GM21576 (cell line): ENCODE measurements around the gene RNU6-7.

ENCODE experiments used
- ATAC-seq: cut with Tn5 transposase; IDR thresholded peaks from one replicate; pipeline ENCODE4 v1.9.1; 2021; ENCODE audit warnings: mild to moderate bottlenecking, moderate library complexity; ENCODE audit not compliant: unreplicated experiment

Gene RNU6-7

DNA sequence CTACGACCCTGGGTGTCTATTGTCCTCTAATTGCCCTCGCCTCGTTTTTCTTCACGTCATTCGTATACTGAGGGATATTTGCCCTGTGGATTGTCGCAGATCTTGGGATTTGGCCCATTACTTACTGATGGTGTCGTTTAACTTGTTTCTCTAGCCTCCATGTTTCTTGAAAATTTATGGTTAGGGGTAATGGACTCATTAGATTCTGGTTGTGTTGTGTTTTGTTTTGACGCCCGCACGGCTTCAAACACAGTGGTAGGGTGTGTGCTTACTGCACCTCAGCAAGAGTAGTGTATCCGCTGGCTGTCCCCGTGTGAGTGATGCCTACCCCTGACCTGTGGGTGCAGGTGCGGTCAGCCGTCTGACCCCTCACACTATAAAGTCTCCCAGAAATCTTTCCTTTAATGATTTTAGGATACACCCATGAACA is 2.1 kb downstream of the RNU6-7 start:
- ATAC-seq, result no peak

DNA sequence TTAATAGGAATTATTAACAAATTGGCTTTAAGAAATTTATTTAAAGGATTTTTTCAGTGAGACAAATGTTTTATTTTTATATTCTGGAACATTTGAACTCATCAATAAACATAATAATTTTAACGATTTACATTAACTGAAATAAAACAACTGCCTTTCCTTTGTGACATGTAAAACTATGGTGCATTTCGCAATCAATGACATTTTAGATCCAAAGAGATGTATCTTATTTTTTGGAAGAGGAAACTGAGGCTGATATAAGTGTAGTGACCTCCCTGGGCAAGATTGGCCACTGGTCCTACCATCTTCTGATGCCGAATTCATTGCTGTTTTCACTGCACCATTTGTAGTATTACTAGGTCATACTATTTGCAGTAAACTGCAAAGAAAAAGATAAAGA is 3.7 kb downstream of the RNU6-7 start:
- ATAC-seq, result no peak

DNA sequence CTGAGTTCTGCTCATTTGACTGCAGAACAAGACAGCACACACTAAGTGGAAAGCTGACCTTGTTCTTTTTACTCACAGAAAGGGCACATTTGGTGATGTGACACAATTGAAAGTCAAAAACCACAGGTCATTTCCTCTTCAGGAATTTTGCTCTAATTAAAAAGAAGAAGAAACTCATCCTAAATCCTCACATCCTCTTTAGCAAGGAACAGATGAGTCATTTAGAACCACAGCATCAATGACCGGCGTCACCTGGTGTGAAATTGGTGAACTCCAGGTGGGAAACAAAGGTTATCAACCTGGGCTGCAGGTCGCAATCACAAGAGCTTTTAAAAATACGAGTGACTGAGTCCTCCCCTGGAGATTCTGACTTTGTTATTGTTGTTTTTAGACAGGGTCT is 4.1 kb downstream of the RNU6-7 start:
- ATAC-seq, result no peak

DNA sequence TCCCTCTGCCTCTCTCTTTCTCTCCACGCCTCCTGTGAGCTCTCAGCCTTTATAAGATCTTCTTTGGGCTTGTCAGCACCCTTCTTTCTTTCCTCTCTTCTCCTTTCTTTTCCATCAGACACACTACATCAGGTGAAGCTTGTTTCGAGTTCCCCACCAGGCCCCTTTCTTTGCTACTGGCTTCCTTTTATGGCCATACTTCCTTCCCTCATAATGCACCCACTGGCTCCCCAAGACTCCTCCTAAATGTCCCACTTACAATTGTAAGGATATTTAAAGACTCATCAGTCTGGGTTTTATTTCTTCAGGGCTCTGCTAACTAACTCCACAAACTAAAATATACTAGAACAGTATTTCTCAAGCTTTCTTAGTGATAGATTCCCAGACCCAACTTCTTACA is 4.7 kb downstream of the RNU6-7 start:
- ATAC-seq, result no peak

DNA sequence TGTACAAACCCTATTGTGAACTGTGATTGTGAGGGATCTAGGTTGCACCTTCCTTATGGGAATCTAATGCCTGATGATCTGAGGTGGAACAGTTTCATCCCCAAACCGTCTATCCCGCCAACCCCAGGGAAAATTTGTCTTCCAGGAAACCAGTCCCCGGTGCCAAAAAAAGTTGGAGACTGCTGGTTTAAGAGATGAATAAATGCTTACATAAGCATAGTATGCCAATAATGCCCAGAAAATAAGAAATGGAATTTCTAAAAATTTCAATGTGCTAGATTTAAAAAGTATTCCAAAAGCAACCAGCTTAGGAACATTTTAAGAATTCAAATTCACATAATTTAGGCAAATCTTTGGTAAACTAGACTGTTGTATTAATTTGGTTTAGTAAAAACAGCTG is 6.6 kb downstream of the RNU6-7 start:
- no peak for ATAC-seq

DNA sequence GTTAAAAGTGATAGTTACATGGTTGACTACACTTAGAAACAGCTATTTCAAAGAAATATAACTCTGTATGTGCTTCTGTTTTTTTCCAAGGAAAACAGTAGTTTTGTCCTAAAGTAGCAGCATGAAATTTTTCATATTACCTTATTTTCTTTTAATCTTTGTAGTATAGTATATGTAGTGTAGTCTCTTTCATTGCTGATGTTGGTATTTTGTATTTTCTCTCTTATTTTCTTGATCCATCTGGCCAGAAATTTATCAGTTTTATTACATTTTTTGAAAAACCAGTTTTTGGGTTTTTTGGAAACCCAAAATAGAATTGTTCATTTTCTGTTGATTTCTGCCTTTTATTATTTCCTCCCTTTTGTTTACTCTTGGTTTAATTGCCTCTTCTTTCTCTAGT is 7.6 kb downstream of the RNU6-7 start:
- ATAC-seq, result no peak

DNA sequence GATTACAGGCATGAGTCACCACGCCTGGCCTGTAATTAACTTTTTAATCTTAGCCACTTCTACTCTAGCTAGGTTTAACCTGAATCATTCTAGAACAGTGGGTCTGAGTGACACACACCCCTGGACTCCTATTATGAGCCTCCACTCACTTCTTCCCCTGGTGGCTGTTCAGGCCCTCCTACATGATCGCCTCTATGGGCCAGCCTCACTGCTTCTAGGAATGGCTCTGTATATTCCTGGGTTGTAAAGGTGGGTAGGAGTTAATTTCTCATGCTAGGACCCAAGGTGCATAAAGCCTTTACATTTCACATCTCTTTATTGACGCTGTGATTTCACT is 9.2 kb downstream of the RNU6-7 start:
- no peak for ATAC-seq

DNA sequence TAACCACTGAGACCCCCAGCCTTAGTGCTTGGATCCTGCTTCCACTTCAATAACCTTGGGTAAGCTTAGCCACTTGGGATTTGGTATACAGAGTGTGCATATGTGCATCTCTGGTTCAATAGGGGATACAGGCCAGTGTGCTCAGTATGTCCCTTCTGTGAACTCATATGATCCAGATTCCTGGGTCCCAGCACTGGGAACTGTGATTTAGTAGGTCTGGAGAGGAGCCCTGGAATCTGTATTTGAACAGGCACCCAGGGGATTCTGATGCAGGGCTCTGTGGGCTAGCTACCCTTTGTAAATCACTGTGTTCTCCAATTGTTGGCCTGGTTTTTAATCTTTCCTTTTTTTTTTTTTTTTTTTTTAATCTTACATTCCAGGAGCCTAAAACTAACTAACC is 11.0 kb downstream of the RNU6-7 start:
- no peak for ATAC-seq

DNA sequence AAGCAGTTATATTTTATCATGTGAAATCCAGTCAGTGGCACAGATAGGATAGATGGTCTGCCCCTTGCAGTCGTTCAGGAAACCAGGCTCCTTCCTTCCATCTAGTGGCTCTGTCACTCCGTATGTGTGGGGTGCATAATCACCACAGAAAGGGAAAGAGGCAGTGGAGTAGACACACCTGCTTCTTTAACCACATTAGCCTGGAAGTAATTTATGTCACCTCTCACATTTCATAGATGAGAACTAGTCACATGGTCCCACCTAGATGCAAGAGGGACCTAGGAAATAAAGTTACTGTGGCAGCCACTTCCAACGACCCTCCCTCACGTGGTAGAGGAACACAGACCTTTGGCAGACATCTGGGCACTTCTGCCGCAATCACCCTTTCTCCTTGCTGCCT is 15.5 kb downstream of the RNU6-7 start:
- no peak for ATAC-seq

DNA sequence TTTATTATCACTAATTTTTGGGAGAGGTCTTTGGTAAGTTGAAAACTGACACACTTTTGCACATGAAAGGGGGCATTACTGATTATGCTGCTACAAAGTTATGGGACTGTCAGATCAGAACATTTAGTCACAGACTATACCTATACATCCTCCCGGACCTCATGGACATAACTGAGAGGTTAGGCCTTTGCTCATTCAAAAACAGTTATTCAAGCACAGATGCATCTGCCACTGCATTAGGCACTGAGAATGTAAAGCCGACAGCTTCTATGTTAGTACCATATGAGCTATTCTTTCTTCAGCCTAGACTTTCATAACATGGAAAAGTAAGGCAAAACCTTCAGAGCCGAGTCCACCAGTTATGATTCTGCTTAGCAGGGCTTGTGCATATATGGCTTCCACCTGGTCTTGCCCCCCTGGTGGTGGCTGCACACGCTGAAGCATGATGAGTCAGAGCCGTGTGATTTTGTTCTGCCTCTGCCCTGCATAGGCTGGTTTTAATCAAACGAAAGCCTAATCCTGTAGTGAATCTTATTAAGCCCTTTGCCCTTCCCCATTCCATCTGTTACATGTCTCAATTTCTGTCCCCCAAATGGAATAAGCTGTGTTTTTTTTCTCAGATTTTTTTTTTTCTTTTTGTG is 23.0 kb downstream of the RNU6-7 start:
- no peak for ATAC-seq

DNA sequence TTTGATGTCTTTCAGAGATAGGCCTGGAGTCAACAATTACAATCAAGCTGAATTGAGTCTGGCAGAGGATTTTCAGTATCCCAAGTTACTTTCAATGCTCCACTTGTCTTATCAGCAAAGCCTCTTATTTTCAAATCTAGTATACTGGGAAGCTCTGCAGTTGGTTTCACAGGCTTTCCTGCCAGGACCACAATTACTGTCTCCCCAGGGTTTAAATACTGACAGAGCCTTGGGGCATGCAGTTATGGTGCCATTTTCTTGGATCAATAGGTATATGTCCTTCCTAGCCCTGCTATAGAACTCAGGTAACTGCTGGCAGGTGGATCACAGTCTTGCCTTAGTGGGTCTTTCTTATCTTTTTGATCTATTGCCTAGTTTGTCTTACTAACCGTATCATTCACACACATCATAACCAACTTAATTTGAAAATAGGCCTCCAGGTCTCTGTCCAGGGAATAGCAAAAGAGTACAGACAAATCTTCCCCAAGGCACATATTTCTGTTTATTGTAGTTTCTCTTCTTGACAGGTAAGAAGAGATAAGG is 23.6 kb downstream of the RNU6-7 start:
- ATAC-seq, result no peak

DNA sequence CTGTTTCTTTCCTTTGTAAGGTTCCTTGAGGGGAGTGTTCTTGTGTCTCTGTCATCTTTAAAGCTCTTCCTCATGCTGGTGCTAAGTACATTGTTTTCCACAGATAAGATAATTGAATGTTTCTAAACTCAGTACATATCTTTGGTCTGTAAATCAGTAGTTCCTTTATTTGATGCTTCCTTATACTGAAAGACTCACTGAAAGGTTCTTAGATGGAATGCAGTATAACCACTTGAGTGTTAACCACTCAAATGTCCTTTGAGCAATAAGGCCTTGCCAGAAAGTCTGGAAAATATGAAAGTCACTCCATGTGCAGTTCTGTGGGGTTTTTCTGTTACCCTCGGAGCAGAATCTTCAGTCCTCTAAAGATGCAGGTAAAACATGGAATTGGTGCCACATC is 24.2 kb downstream of the RNU6-7 start:
- no peak for ATAC-seq

DNA sequence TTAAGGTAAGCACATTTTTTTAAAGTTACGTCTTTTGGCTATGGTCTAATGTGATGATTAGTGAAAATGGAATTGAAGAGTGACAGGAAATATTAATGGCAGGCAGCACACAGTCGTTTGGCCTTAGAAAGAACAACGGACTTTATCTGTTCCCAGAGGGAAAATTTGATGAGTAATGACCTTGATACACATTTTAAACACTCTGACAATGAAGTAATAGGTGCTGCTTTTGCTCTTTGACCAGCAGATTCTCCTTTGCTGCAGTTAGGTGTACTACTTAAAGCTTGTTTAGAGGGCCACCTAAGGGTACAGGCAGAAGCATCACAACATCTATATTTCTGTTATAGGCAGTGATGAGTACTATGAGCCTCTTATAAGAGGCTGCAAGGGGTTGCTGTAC is 28.3 kb downstream of the RNU6-7 start:
- ATAC-seq, result no peak

DNA sequence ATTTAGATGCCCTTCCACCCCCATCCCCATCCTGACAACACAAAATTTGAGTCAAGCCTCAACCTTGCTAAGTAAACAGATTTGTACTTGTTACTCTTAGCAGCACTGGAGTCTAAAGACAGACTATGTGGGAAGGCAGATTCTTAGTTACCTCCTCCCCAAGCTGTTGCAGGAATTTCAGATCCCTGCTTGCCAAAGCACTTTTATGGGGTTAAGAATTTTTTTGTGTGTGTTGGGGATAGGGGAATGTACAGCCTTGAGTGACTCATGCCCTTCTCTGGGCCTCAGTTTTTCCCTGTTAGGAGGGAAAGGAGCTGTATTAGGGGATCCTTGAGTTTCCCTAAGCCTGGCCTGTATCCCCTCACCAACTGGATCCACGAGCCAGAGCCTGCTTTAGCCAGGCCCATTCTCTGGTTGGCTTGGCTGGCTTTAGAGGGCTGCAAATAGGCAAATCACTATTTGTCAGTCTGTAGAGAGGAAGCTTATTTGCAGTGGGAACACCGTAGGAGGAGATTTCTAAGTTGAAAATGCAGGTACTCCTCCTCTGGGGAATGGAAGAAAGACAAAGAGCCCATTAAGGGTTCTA is 28.9 kb downstream of the RNU6-7 start:
- ATAC-seq, result no peak

DNA sequence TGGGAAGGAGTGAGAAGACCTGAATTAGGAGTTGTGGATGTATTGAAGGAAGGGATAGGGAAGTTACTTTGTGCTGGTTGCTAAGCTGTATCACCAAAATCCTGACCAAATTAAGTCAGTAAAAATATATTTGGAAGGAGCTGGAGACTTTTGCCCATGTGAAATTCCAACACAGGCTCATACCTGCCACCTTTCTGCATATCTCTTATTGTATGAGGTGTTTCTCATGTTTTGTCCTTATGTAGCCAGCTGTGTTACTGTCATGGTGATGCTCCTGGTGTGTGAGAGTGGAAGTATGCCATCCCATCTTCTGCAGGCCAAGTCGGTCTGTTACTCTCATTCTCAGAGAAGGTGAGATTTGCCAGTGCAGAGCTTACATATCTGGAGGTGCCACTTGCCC is 30.6 kb downstream of the RNU6-7 start:
- no peak for ATAC-seq

DNA sequence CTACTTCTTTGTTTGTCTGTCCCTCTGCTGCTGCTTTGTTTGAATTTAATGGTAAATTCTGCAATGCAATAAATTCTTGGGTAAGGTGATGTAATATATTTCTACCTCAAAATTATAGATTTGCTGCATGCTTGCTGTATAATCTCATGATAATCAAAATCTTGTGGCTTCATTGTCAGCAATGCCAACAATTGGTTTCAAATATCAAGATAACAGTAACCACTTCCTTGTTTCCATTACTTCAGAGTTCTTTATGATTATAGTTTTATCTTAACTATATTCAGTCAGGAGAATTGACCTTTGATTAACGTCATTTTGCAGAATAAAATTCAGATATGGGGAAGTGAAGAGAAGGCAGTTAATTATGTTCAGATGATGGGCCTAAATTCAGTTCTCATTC is 31.4 kb downstream of the RNU6-7 start:
- ATAC-seq, result no peak

DNA sequence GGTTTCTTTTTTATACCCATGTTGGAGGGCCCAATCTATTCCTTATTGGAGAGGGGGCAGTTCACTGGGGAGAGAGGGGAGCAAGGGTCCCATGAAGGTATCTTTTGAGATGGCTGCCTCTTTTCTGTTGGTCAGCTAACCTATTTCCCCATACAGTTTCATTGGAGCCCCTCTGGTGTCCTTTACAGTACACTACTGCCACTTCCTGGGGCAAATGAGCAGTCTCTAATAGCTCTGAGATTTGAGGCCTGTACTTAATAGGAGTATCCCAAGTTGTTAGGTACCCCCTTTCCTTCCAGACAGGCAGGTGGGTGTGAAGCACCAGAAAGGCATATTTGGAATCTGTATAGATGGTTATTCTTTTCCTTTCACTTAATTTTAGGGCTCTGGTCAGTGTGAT is 42.6 kb downstream of the RNU6-7 start:
- ATAC-seq, result no peak

DNA sequence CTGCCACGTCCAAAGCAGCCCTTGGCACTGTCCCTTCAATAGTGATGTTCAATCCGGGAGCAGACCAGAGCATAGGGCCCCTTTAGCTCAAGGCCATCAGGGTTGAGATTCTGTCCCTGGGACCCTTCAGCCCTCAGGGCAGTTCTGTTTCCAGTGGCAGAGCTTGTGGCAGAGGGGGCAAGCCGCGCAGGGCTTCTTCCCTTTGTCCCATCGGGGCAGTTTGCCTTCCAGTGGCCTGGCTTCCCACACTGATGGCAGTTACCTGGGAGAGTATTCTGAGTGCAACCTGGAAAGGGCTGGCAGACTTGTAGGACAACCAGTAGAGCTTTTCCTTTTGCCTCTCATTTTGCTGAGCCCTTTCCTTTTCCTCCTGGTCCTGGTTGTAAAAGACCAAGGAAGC is 44.9 kb downstream of the RNU6-7 start:
- no peak for ATAC-seq

DNA sequence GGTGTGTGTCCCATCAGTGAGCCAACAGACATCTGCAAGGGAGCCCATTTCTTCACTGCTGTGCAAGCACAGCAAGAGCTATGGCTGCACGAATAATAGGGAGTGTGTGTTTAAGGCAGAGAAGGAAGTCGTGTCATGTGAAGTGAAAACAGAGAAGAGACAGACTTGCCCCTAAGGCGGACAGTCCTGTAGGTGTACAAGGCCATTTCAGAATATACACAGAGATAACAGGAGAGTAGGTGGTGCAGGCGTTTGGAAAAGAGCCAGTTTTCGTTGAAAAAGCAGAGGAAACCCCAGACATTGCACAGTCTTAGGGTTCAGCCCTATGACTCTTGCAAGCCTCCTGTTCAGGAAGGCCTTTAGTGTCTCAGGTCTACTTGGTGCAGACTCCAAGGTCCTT is 47.5 kb downstream of the RNU6-7 start:
- ATAC-seq, result no peak

DNA sequence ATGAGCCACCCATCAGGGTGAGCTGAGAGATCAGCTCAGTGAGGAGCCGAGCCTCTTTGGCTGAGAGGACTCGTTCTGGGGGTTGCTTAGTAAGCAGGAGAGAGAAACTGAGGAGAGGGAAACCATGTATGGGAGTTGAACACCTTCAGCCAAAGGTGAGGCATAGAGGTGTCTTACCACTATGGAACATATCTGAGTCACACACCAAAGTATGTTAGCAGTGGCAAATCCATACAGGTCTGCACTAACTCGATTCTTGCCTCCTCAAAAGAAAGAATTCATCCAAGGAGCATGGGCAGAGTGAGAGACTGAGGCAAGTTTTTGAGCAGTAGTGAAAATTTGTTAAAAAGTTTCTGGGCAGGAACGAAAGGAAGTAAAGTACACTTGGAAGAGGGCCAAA is 47.9 kb downstream of the RNU6-7 start:
- no peak for ATAC-seq

DNA sequence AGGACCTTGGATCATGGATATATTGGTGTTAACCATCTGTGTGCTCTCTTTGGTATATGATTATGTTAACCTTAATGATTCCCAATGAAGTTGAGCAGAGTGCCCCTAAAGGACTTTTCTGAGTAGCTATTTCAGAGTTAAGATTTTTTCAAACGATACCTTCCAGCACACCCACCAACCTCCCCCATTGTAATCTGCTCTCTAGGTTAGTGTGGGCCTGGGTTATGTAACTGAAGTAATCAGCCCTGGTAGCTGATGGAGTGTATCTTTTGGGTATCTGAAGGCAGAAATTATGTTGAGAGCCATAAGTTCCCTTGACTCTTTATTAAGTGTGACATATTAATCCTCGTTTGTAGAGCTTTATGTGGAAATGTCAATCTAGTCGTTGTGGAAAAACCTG is 48.8 kb downstream of the RNU6-7 start:
- ATAC-seq, result no peak

DNA sequence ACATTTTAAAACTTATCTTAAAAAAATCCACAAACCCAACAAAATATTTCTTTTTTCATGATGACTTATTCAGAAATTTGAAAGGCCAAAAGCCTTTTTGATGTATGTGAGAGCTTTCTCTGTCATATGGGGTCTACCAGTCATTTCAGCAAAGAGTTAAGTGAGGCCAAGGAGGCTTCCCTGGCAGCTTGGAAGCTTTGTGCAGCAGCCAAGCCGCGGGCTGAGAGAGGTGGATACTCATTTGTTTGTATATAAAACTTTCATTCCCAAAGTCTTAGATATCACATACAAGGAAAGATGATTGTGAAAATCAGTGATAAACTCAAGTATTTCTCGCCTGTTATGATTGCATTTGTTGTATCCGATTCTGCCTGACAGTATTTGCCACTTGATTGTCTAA is 49.7 kb downstream of the RNU6-7 start:
- ATAC-seq, result no peak
